Progenitor cell of endocrine pancreas (in vitro differentiated cells): Measurements from ENCODE around the gene GOLGA6L7. TPM values are rescaled to one million over a fixed set of nuclear protein-coding genes. Genes with fewer than 3 reads are reported as not detected.
"Not testable (repeated sequence)": the region's sequence is repeated elsewhere in the genome, so short reads cannot be mapped to it uniquely, and the experiment has no call there.

ENCODE experiments used
- DNase-seq: peaks from one replicate; pipeline ENCODE4 v3.0.0; 2021; ENCODE audit warnings: low spot score; ENCODE audit not compliant: unreplicated experiment
- H3K27ac Mint-ChIP-seq: 2 replicates; pipeline ENCODE4 v1.8.0; 2021; ENCODE audit warnings: mild to moderate bottlenecking, moderate library complexity, mixed read lengths
- H3K27me3 Mint-ChIP-seq: 2 replicates; pipeline ENCODE4 v1.8.0; 2021; ENCODE audit warnings: mixed read lengths
- H3K36me3 Mint-ChIP-seq: 2 replicates; pipeline ENCODE4 v1.8.0; 2022; ENCODE audit warnings: mixed read lengths; ENCODE audit not compliant: insufficient read depth
- H3K4me1 Mint-ChIP-seq: 2 replicates; pipeline ENCODE4 v1.8.0; 2021; ENCODE audit warnings: low read depth, mixed read lengths
- H3K4me3 Mint-ChIP-seq: 2 replicates; pipeline ENCODE4 v1.8.0; 2021; ENCODE audit warnings: low read depth, mild to moderate bottlenecking, moderate library complexity, mixed read lengths
- H3K9me3 Mint-ChIP-seq: 2 replicates; pipeline ENCODE4 v1.8.0; 2021; ENCODE audit warnings: low read depth, mixed read lengths
- CTCF ChIP-seq: fragments of 200-600 bp; sonication (generic); IDR thresholded peaks from one replicate; pipeline ENCODE4 v1.5.0; 2021; ENCODE audit warnings: antibody characterized with exemption, mild to moderate bottlenecking; ENCODE audit not compliant: unreplicated experiment
- total RNA-seq: library from RNA; stranded (reverse); gene quantifications from 2 replicates; pipeline ENCODE4 v1.2.1, GENCODE V29; 2021

The GOLGA6L7 gene
- total RNA-seq, 1 donor from 2014 or later = not detected

- not testable (repeated sequence) for DNase-seq, H3K36me3 Mint-ChIP-seq, H3K4me1 Mint-ChIP-seq, H3K4me3 Mint-ChIP-seq, H3K9me3 Mint-ChIP-seq, H3K27ac Mint-ChIP-seq
- H3K27me3 Mint-ChIP-seq = peaks cover 29% of the 10 kb centered on the region
- peak; percentile 47 for TF ChIP-seq CTCF
Observed at GRCh38 chr15:28794231-28794630, 54.2 kb downstream of the GOLGA6L7 start.

Other genes starting within 250 kb of the GOLGA6L7 start
- gene GOLGA8M, start 136.2 kb downstream of the GOLGA6L7 start, total RNA-seq = 0.18 TPM in 1 of 2 replicates, not detected in the other
- 37.1 and 41.0 TPM in 2 replicates for gene APBA2, start 37.3 kb upstream of the GOLGA6L7 start, total RNA-seq